A673 (cell line): Measurements from ENCODE around the gene MEX3B. TPM values are rescaled to one million over a fixed set of nuclear protein-coding genes. Genes with fewer than 3 reads are reported as not detected.

Source experiments
- BruUV-seq: library from RNA; stranded (reverse); fragments of 400-500 nt; replicated peaks from 2 replicates; lab custom pipeline; 2021; lab: Mats Ljungman, UMichigan
- CTCF ChIA-PET: fragments of 300-600 bp; sonication (Branson Sonifier 250); formaldehyde crosslinking; loops from one replicate; lab custom pipeline; 2022; ENCODE audit warnings: antibody characterized with exemption; lab: Charles Lee
- POLR2A ChIA-PET: fragments of 300-600 bp; sonication (Branson Sonifier 250); formaldehyde crosslinking; loops from one replicate; lab custom pipeline; 2022; ENCODE audit warnings: antibody characterized with exemption; ENCODE audit not compliant: low non-redundant PET; lab: Charles Lee
- DNase-seq: peaks from one replicate; pipeline ENCODE4 v3.0.0-alpha.2; 2015; ENCODE audit warnings: low spot score
- H3K27ac ChIP-seq: fragments of 200-600 bp; sonication (generic); 2 replicates; pipeline ENCODE4 v1.5.1; 2016; ENCODE audit warnings: mixed run types, low read depth, mild to moderate bottlenecking, mixed read lengths, antibody characterized with exemption, low read length; ENCODE audit not compliant: poor library complexity, severe bottlenecking
- H3K27me3 ChIP-seq: fragments of 200-600 bp; sonication (generic); replicated peaks from 2 replicates; pipeline ENCODE4 v1.6.1; 2017; ENCODE audit warnings: mixed run types, low read depth, mild to moderate bottlenecking, mixed read lengths, antibody characterized with exemption, low read length; ENCODE audit not compliant: insufficient read depth, poor library complexity
- H3K36me3 ChIP-seq: fragments of 200-600 bp; sonication (generic); 2 replicates; pipeline ENCODE4 v1.6.1; 2016; ENCODE audit warnings: mixed run types, mild to moderate bottlenecking, mixed read lengths, antibody characterized with exemption, low read length; ENCODE audit not compliant: insufficient read depth, poor library complexity, severe bottlenecking
- H3K4me1 ChIP-seq: fragments of 200-600 bp; sonication (generic); 2 replicates; pipeline ENCODE4 v1.6.1; 2017; ENCODE audit warnings: mixed run types, mild to moderate bottlenecking, mixed read lengths, antibody characterized with exemption, low read length; ENCODE audit not compliant: insufficient read depth, poor library complexity, severe bottlenecking
- H3K4me3 ChIP-seq: fragments of 200-600 bp; sonication (generic); 2 replicates; pipeline ENCODE4 v1.5.1; 2016; ENCODE audit warnings: low read depth, mixed run types, mild to moderate bottlenecking, mixed read lengths, low read length; ENCODE audit not compliant: poor library complexity, severe bottlenecking
- H3K9me3 ChIP-seq: fragments of 200-600 bp; sonication (generic); 2 replicates; pipeline ENCODE4 v1.6.1; 2016; ENCODE audit warnings: mixed run types, low read depth, mild to moderate bottlenecking, mixed read lengths, antibody characterized with exemption, low read length; ENCODE audit not compliant: poor library complexity, severe bottlenecking
- CTCF ChIP-seq: fragments of 300-800, 200-600 bp; sonication (generic); conservative IDR thresholded peaks from 2 replicates; pipeline ENCODE4 v1.5.1; 2017; ENCODE audit warnings: low read depth, mild to moderate bottlenecking, antibody characterized with exemption, low read length, moderate library complexity, mixed read lengths
- EZH2 ChIP-seq: fragments of 200-600 bp; sonication (generic); IDR thresholded peaks from 2 replicates; pipeline ENCODE4 v1.6.1; 2017; ENCODE audit warnings: borderline replicate concordance, low read depth, mild to moderate bottlenecking, mixed read lengths, antibody characterized with exemption, low read length; ENCODE audit not compliant: poor library complexity, severe bottlenecking
- intact Hi-C: fragments of 100-400 bp; cut with micrococcal nuclease; formaldehyde crosslinking; loops from one replicate; pipeline ENCODE4 v1.10.0; 2022; ENCODE audit not compliant: unreplicated experiment
- total RNA-seq: library from RNA; stranded (reverse); gene quantifications from 2 replicates; pipeline ENCODE4 v1.2.3, GENCODE V29; 2021

Gene MEX3B
- total RNA-seq, 1 experiment from 2014 or later: 5.5 TPM

DNA sequence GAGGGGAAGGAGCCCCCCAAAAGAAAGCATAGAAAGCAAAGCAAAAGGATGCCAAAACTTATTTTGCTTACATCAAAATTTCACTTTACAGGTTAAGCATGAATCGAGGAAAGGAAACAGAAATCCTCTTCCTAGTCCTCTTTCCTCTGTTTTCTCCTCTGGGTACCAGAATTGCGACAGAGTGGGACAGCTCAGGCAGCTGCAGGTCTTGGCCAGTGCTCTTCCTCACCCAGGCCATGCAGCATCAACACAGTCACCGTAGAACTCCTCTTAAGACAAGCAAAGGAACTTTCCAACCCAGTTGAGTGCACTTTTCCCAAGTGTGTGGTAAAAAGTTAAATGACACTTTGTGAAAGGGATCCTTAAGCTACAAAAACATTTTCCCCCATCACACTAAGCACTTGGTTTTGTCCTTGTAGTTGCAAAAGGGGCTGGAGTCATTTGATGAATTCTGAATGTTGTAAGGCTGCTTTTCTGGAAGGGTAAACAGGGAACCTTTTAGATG, 45.9 kb upstream of the MEX3B start:
- TF ChIP-seq CTCF: no peak
- no peak for TF ChIP-seq EZH2
- no peaks in the 10 kb centered on the region for H3K27me3 ChIP-seq
- DNase-seq: no peak
- H3K36me3 ChIP-seq: no peaks in the 10 kb centered on the region
- intact Hi-C loops: no loop called here
- no peak overlapping the region for H3K4me3 ChIP-seq
- no TSS peak for BruUV-seq
- ChIA-PET CTCF (no interaction called here), POLR2A (interaction anchor here (0.5 kb wide), 1 partner anchor 13 kb away, joined by 7 read pairs; no protein-coding TSS in a partner anchor)
- H3K27ac ChIP-seq: no peak overlapping the region
- H3K4me1 ChIP-seq: no peaks in the 10 kb centered on the region
- H3K9me3 ChIP-seq: no peaks in the 10 kb centered on the region

GRCh38 chr15:82086243-82086995, 40.6 kb upstream of the MEX3B start:
- no peak overlapping the region for H3K27ac ChIP-seq
- DNase-seq: no peak
- BruUV-seq: no TSS peak
- CTCF ChIA-PET: no interaction called here
- no peaks in the 10 kb centered on the region for H3K4me1 ChIP-seq
- H3K27me3 ChIP-seq: no peaks in the 10 kb centered on the region
- H3K4me3 ChIP-seq: no peak overlapping the region
- TF ChIP-seq EZH2 (no peak), CTCF (no peak)
- intact Hi-C loops: no loop called here
- POLR2A ChIA-PET: no interaction called here
- no peaks in the 10 kb centered on the region for H3K9me3 ChIP-seq
- no peaks in the 10 kb centered on the region for H3K36me3 ChIP-seq

GRCh38 chr15:82081914-82082762, 36.3 kb upstream of the MEX3B start:
- Histone ChIP-seq H3K36me3 (no peaks in the 10 kb centered on the region), H3K4me3 (no peak overlapping the region), H3K4me1 (no peaks in the 10 kb centered on the region), H3K27me3 (peaks cover 4% of the 10 kb centered on the region), H3K9me3 (no peaks in the 10 kb centered on the region), H3K27ac (no peak overlapping the region)
- peak; percentile 38 for TF ChIP-seq CTCF
- no peak for TF ChIP-seq EZH2
- peak; percentile 32 for DNase-seq
- CTCF ChIA-PET: no interaction called here
- POLR2A ChIA-PET: no interaction called here
- BruUV-seq: no TSS peak
- intact Hi-C loops: no loop called here
